Activated CD4-positive, alpha-beta T cell treated with anti-CD3 and anti-CD28 coated beads, Interleukin-2, amount 50 U/mL, for 4 hours (primary cell): ENCODE data around the gene SGK1.

Source experiments
- DNase-seq, 2 experiments: peaks; one replicate each; pipeline ENCODE4 v3.0.0-alpha.2; 2020

Gene SGK1

GRCh38 chr6:134165561-134166201, 152.2 kb downstream of the SGK1 start:
- no peak for DNase-seq

GRCh38 chr6:134164300-134164699, 153.6 kb downstream of the SGK1 start:
- no peak for DNase-seq

GRCh38 chr6:134162932-134163331, 155.0 kb downstream of the SGK1 start:
- DNase-seq, result no peak

- DNase-seq, result no peak
Observed at GRCh38 chr6:134161041-134161440, 156.9 kb downstream of the SGK1 start.

- no peak for DNase-seq
Observed at GRCh38 chr6:134152767-134153485, 165.0 kb downstream of the SGK1 start.

- DNase-seq, result no peak
Observed at GRCh38 chr6:134148566-134148965, 169.3 kb downstream of the SGK1 start.

GRCh38 chr6:134147034-134147533, 170.8 kb downstream of the SGK1 start:
- DNase-seq, result no peak

- no peak for DNase-seq
Observed at GRCh38 chr6:134146268-134147033, 171.5 kb downstream of the SGK1 start.

- no peak for DNase-seq
Observed at GRCh38 chr6:134145786-134146185, 172.1 kb downstream of the SGK1 start.

- DNase-seq, result no peak
Observed at GRCh38 chr6:134138226-134138975, 179.5 kb downstream of the SGK1 start.

- no peak for DNase-seq
Observed at GRCh38 chr6:134134654-134135053, 183.3 kb downstream of the SGK1 start.

GRCh38 chr6:134132494-134133141, 185.3 kb downstream of the SGK1 start:
- no peak for DNase-seq

GRCh38 chr6:134131530-134132139, 186.3 kb downstream of the SGK1 start:
- no peak for DNase-seq

- no peak for DNase-seq
Observed at GRCh38 chr6:134128146-134128545, 189.8 kb downstream of the SGK1 start.

GRCh38 chr6:134123666-134124208, 194.2 kb downstream of the SGK1 start:
- no peak for DNase-seq

GRCh38 chr6:134122775-134123174, 195.1 kb downstream of the SGK1 start:
- no peak for DNase-seq

GRCh38 chr6:134119486-134119885, 198.4 kb downstream of the SGK1 start:
- no peak for DNase-seq
